ENCODE results near the gene DSCAML1. TPM values are rescaled to one million over a fixed set of nuclear protein-coding genes. Genes with fewer than 3 reads are reported as not detected.

DSCAML1 gene
- total RNA-seq, 1 donor from 2014 or later = 0.16 TPM

GRCh38 chr11:117511931-117512539 is 285.0 kb downstream of the DSCAML1 start:
- H3K4me3 Mint-ChIP-seq (ENCODE audit: unreplicated experiment) = no peak overlapping the region
- no peaks in the 10 kb centered on the region for H3K9me3 ChIP-seq (ENCODE audit: insufficient read depth, low read depth, low read length)

GRCh38 chr11:117511483-117511930 is 285.5 kb downstream of the DSCAML1 start:
- Histone ChIP-seq H3K4me1 (ENCODE audit: insufficient read depth, low read length) (no peaks in the 10 kb centered on the region), H3K27me3 (ENCODE audit: insufficient read depth, low read length) (peaks cover 13% of the 10 kb centered on the region), H4K20me1 (ENCODE audit: insufficient read depth, low read length) (no peaks in the 10 kb centered on the region), H3K9me3 (ENCODE audit: insufficient read depth, low read depth, low read length) (no peaks in the 10 kb centered on the region), H3K4me3 (ENCODE audit: insufficient read depth, low read depth, low read length) (no peak overlapping the region), H3K36me3 (ENCODE audit: insufficient read depth, low read length) (no peaks in the 10 kb centered on the region), H3K4me2 (ENCODE audit: low read length) (no peak overlapping the region), H2AFZ (ENCODE audit: low read depth, low read length) (no peak overlapping the region), H3K79me2 (ENCODE audit: insufficient read depth, low read length) (no peaks in the 10 kb centered on the region), H3K9ac (ENCODE audit: low read length) (no peak overlapping the region), H3K27ac (ENCODE audit: low read depth, low read length) (no peak overlapping the region)
- DNase-seq (ENCODE audit: low read depth) (no peak), FAIRE-seq (no peak)
- no peak for TF ChIP-seq EZH2 (IDR thresholded peaks at IDR 0.05; ENCODE audit: insufficient read depth, low read length)
- TF ChIP-seq CTCF (IDR thresholded peaks at IDR 0.05; ENCODE audit: insufficient read depth, low read depth, low read length) = no peak
- Mint-ChIP-seq H3K4me3 (ENCODE audit: unreplicated experiment) (no peak overlapping the region), H3K9me3 (ENCODE audit: unreplicated experiment) (peaks cover 2% of the 10 kb centered on the region), H3K36me3 (ENCODE audit: low read depth, unreplicated experiment) (no peaks in the 10 kb centered on the region), H3K4me1 (ENCODE audit: low read depth, unreplicated experiment) (peaks cover 5% of the 10 kb centered on the region), H3K27ac (ENCODE audit: unreplicated experiment) (no peak overlapping the region), H3K27me3 (ENCODE audit: low read depth, unreplicated experiment) (peaks cover 50% of the 10 kb centered on the region)

More at GRCh38 chr11:117511931-117512539, 285.0 kb downstream of the DSCAML1 start:
- Histone ChIP-seq H3K4me2 (ENCODE audit: low read length) (no peak overlapping the region), H3K27ac (ENCODE audit: low read depth, low read length) (no peak overlapping the region), H3K27me3 (ENCODE audit: insufficient read depth, low read length) (peaks cover 13% of the 10 kb centered on the region), H4K20me1 (ENCODE audit: insufficient read depth, low read length) (no peaks in the 10 kb centered on the region), H3K79me2 (ENCODE audit: insufficient read depth, low read length) (no peaks in the 10 kb centered on the region), H3K4me3 (ENCODE audit: insufficient read depth, low read depth, low read length) (no peak overlapping the region), H3K36me3 (ENCODE audit: insufficient read depth, low read length) (no peaks in the 10 kb centered on the region), H3K4me1 (ENCODE audit: insufficient read depth, low read length) (no peaks in the 10 kb centered on the region), H3K9ac (ENCODE audit: low read length) (no peak overlapping the region), H2AFZ (ENCODE audit: low read depth, low read length) (no peak overlapping the region)
- no peak for DNase-seq (ENCODE audit: low read depth)
- Mint-ChIP-seq H3K36me3 (ENCODE audit: low read depth, unreplicated experiment) (no peaks in the 10 kb centered on the region), H3K9me3 (ENCODE audit: unreplicated experiment) (peaks cover 2% of the 10 kb centered on the region), H3K27me3 (ENCODE audit: low read depth, unreplicated experiment) (peaks cover 50% of the 10 kb centered on the region), H3K27ac (ENCODE audit: unreplicated experiment) (no peak overlapping the region), H3K4me1 (ENCODE audit: low read depth, unreplicated experiment) (peaks cover 5% of the 10 kb centered on the region)
- TF ChIP-seq CTCF (IDR thresholded peaks at IDR 0.05; ENCODE audit: insufficient read depth, low read depth, low read length) = no peak
- no peak for TF ChIP-seq EZH2 (IDR thresholded peaks at IDR 0.05; ENCODE audit: insufficient read depth, low read length)
- FAIRE-seq = no peak

- FAIRE-seq (no peak), DNase-seq (ENCODE audit: low read depth) (no peak)
- peaks cover 5% of the 10 kb centered on the region for H3K4me1 Mint-ChIP-seq (ENCODE audit: low read depth, unreplicated experiment)
These were observed 286.4 kb downstream of the DSCAML1 start for GRCh38 chr11:117510646-117511045.

More at GRCh38 chr11:117510646-117511045, 286.4 kb downstream of the DSCAML1 start:
- TF ChIP-seq CTCF (IDR thresholded peaks at IDR 0.05; ENCODE audit: insufficient read depth, low read depth, low read length) (no peak), EZH2 (IDR thresholded peaks at IDR 0.05; ENCODE audit: insufficient read depth, low read length) (no peak)
- H3K27me3 Mint-ChIP-seq (ENCODE audit: low read depth, unreplicated experiment) = peaks cover 56% of the 10 kb centered on the region
- Histone ChIP-seq H3K27ac (ENCODE audit: low read depth, low read length) (no peak overlapping the region), H3K4me1 (ENCODE audit: insufficient read depth, low read length) (no peaks in the 10 kb centered on the region), H3K36me3 (ENCODE audit: insufficient read depth, low read length) (no peaks in the 10 kb centered on the region), H3K4me2 (ENCODE audit: low read length) (no peak overlapping the region), H3K79me2 (ENCODE audit: insufficient read depth, low read length) (no peaks in the 10 kb centered on the region), H3K4me3 (ENCODE audit: insufficient read depth, low read depth, low read length) (no peak overlapping the region), H2AFZ (ENCODE audit: low read depth, low read length) (no peak overlapping the region), H4K20me1 (ENCODE audit: insufficient read depth, low read length) (no peaks in the 10 kb centered on the region), H3K9ac (ENCODE audit: low read length) (no peak overlapping the region), H3K27me3 (ENCODE audit: insufficient read depth, low read length) (peaks cover 13% of the 10 kb centered on the region), H3K9me3 (ENCODE audit: insufficient read depth, low read depth, low read length) (no peaks in the 10 kb centered on the region)
- H3K27ac Mint-ChIP-seq (ENCODE audit: unreplicated experiment) = no peak overlapping the region
- H3K36me3 Mint-ChIP-seq (ENCODE audit: low read depth, unreplicated experiment) = no peaks in the 10 kb centered on the region
- H3K9me3 Mint-ChIP-seq (ENCODE audit: unreplicated experiment) = peaks cover 2% of the 10 kb centered on the region
- no peak overlapping the region for H3K4me3 Mint-ChIP-seq (ENCODE audit: unreplicated experiment)
